Measurements from ENCODE around the gene AKNA. TPM values are rescaled to one million over a fixed set of nuclear protein-coding genes. Genes with fewer than 3 reads are reported as not detected.

Gene AKNA
- total and polyA plus RNA-seq, 2 of the 8 experiments (the other 6 are each of a cell fraction or from before 2014, with no cell fraction given): 21.0 to 27.4 TPM

DNA sequence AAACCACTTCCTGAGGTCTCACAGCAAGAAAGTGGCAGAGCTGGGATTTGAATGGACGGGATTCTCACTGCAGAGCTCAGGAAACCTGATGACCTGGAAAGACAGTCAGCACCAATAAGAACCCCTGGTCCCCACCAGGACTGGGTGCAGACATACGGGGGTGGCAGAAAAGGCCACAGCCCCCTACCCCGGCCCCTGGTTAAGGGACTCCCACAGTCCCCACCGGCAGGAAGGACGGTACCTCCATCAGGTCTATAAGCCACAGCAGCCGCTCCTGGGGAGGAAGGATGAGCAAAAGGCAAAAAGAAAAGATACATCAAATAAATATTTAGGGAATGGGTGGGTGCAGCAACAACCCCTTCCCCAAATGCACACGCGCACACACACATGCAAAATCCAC, 32.0 kb upstream of the AKNA start:
- no peak overlapping the region for H4K8ac ChIP-seq (ENCODE audit: extremely low read depth, insufficient read depth, low read length)
- no peak overlapping the region for H3K4ac ChIP-seq (replicated peaks; ENCODE audit: insufficient read length, low read depth, low read length)
- H2BK12ac ChIP-seq (ENCODE audit: low read depth, low read length): no peak overlapping the region
- TF ChIP-seq KDM5A (IDR thresholded peaks at IDR 0.05; ENCODE audit: low read length) (no peak), EP300 (IDR thresholded peaks at IDR 0.05; ENCODE audit: borderline replicate concordance in 1 of 2, low read depth in 2 of 2, low read length in 2 of 2) (no peak), CHD1 (IDR thresholded peaks at IDR 0.05; ENCODE audit: low read depth, low read length) (no peak), JUN (IDR thresholded peaks at IDR 0.05; ENCODE audit: low read depth, low read length) (no peak)
- TF ChIP-seq, protein P1, sequence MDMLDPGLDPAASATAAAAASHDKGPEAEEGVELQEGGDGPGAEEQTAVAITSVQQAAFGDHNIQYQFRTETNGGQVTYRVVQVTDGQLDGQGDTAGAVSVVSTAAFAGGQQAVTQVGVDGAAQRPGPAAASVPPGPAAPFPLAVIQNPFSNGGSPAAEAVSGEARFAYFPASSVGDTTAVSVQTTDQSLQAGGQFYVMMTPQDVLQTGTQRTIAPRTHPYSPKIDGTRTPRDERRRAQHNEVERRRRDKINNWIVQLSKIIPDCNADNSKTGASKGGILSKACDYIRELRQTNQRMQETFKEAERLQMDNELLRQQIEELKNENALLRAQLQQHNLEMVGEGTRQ (IDR thresholded peaks at IDR 0.05; ENCODE audit: low read length): no peak
- no peak for DNase-seq (ENCODE audit: low read depth in 1 of 2, low spot score in 2 of 2)
- POLR2A ChIA-PET (ENCODE audit: partially characterized antibody): interaction anchor here (1.3 to 1.7 kb wide), 3 partner anchors 11 to 17 kb away, joined by 3 to 7 read pairs (median 6); no protein-coding TSS in a partner anchor
- H2AK5ac ChIP-seq (ENCODE audit: low read depth, low read length): no peak overlapping the region
- no peak overlapping the region for H3K18ac ChIP-seq (ENCODE audit: extremely low read depth, low read length)
- H3K4me1 ChIP-seq (replicated peaks in 1 of 4; ENCODE audit: control insufficient read depth in 3 of 4, insufficient read depth in 4 of 4, low read length in 3 of 4): peaks cover 0 to 8% (median 4%) of the 10 kb centered on the region in 4 experiments; a peak in 3 of 7 replicates
- H2BK20ac ChIP-seq (ENCODE audit: low read length): no peak overlapping the region
- no peak overlapping the region for H3K4me3 ChIP-seq (ENCODE audit: extremely low read depth in 1 of 4, insufficient read depth in 2 of 4, low read depth in 3 of 4, low read length in 4 of 4)
- no peak overlapping the region for H3K14ac ChIP-seq (ENCODE audit: insufficient read length)
- H4K91ac ChIP-seq (replicated peaks; ENCODE audit: insufficient read length, low read length): no peak overlapping the region
- no peaks in the 10 kb centered on the region for H3K79me1 ChIP-seq (ENCODE audit: low read depth, low read length)
- FAIRE-seq: no peak
- H3K27ac ChIP-seq (ENCODE audit: low read depth, low read length): no peak overlapping the region
- H2BK120ac ChIP-seq (replicated peaks; ENCODE audit: low read depth, low read length): no peak overlapping the region
- H2AFZ ChIP-seq (ENCODE audit: low read length): no peak overlapping the region
- H2BK15ac ChIP-seq (ENCODE audit: low read length): no peak overlapping the region
- no peaks in the 10 kb centered on the region for H3K9me3 ChIP-seq (ENCODE audit: insufficient read depth in 2 of 2, low read depth in 1 of 2, low read length in 1 of 2)
- H3K27me3 ChIP-seq (replicated peaks in 1 of 4; ENCODE audit: control insufficient read depth in 3 of 4, extremely low read depth in 1 of 4, insufficient read depth in 3 of 4, low read length in 3 of 4): no peaks in the 10 kb centered on the region
- 86% methylated on average over 8 of the region's 8 CpGs; no CpG with 5 or more reads in 1 of the 2 experiments for WGBS, 2 experiments (ENCODE audit: extremely low coverage in 1 of 2, insufficient coverage in 1 of 2, insufficient read length in 1 of 2, insufficient replicate concordance in 2 of 2, low coverage in 1 of 2, low lambda C conversion rate in 2 of 2, missing lambda C conversion rate in 1 of 2)
- H2BK5ac ChIP-seq (ENCODE audit: low read depth, low read length): no peak overlapping the region
- H3K56ac ChIP-seq (replicated peaks; ENCODE audit: insufficient read length, low read depth, low read length): no peak overlapping the region
- H3K23ac ChIP-seq (ENCODE audit: insufficient read length): no peak overlapping the region
- no peak overlapping the region for H3K9ac ChIP-seq (replicated peaks in 1 of 4; ENCODE audit: extremely low read depth in 1 of 4, low read depth in 3 of 4, low read length in 3 of 4)
- H3K23me2 ChIP-seq (ENCODE audit: low read depth, low read length): no peaks in the 10 kb centered on the region
- H3K36me3 ChIP-seq (ENCODE audit: control insufficient read depth in 2 of 4, insufficient read depth in 4 of 4, low read length in 3 of 4): no peaks in the 10 kb centered on the region; a peak in 1 of 8 replicates
- H3K79me2 ChIP-seq (ENCODE audit: control insufficient read depth in 1 of 2, insufficient read depth in 2 of 2, low read length in 2 of 2): no peaks in the 10 kb centered on the region
- no peak overlapping the region for H4K5ac ChIP-seq (ENCODE audit: insufficient read length, low read depth, low read length)
- CTCF ChIA-PET (ENCODE audit: partially characterized antibody): interaction anchor here (0.9 to 22.5 kb wide), 12 partner anchors 9 to 595 kb away, joined by 3 to 271 read pairs (median 4); partner anchors contain the start of gene AKNA
- H3K4me2 ChIP-seq (ENCODE audit: insufficient read depth in 1 of 2, low read depth in 2 of 2, low read length in 2 of 2): no peak overlapping the region
- no peaks in the 10 kb centered on the region for H4K20me1 ChIP-seq (replicated peaks in 1 of 2; ENCODE audit: control insufficient read depth in 1 of 2, insufficient read depth in 2 of 2, low read length in 2 of 2)
